HFFc6 (cell line): ENCODE results near the gene WWC1. TPM values are rescaled to one million over a fixed set of nuclear protein-coding genes. Genes with fewer than 3 reads are reported as not detected.

ENCODE experiments used
- DNase-seq: peaks from one replicate; pipeline ENCODE4 v3.0.0-alpha.2; 2018
- H3K27ac Mint-ChIP-seq: 2 replicates; pipeline ENCODE4 v1.8.0; 2020; ENCODE audit warnings: mild to moderate bottlenecking, mixed read lengths
- H3K27me3 Mint-ChIP-seq: 2 replicates; pipeline ENCODE4 v1.8.0; 2021; ENCODE audit warnings: mild to moderate bottlenecking, moderate library complexity, mixed read lengths; ENCODE audit not compliant: insufficient read depth
- H3K36me3 Mint-ChIP-seq: 2 replicates; pipeline ENCODE4 v1.8.0; 2021; ENCODE audit warnings: low read depth, mixed read lengths
- H3K4me1 Mint-ChIP-seq: 2 replicates; pipeline ENCODE4 v1.8.0; 2020; ENCODE audit warnings: low read depth, mixed read lengths
- H3K4me3 Mint-ChIP-seq: 2 replicates; pipeline ENCODE4 v1.8.0; 2020; ENCODE audit warnings: mild to moderate bottlenecking, moderate library complexity, mixed read lengths
- H3K9me3 Mint-ChIP-seq: 2 replicates; pipeline ENCODE4 v1.8.0; 2020; ENCODE audit warnings: mild to moderate bottlenecking, mixed read lengths
- total RNA-seq, 6 experiments: library from RNA; stranded (reverse); fragmentation: NEBNext Ultra II Directional; extraction: Animal tissue kit (Norgen Biotek cat#: 25700); gene quantifications; 2 replicates in 1 of 6; 3 replicates in 5 of 6; pipeline ENCODE4 v1.2.3, GENCODE V29; 2021
- TF ChIP-seq, protein P1 (sequence below): fragments of 200-600 bp; sonication (generic); IDR thresholded peaks from 2 replicates; pipeline ENCODE4 v1.5.0; 2021; ENCODE audit warnings: antibody characterized with exemption, mild to moderate bottlenecking

The WWC1 gene
- total RNA-seq, 6 experiments from 2014 or later, result 3.3 to 8.4 (median 7.2) TPM

DNA sequence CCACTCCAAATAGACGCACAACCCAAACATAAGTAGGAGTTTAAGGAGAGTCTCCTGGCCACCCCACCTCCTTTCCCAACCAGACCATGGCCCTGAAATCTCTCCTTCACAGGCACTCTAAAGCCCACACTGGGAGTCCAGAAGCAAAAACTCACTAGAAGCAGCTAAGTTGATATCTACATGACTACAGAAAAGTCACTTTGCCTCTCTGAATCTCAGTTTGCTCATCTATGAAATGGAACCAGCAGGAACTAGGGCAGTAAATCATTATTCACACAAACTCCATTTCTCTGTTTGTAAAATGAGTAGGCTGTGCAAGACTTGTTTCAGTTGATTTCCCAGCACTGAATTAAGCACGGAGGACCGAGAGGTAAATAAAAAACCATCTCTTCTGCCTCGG, 4.1 kb upstream of the WWC1 start:
- TF ChIP-seq, protein P1, sequence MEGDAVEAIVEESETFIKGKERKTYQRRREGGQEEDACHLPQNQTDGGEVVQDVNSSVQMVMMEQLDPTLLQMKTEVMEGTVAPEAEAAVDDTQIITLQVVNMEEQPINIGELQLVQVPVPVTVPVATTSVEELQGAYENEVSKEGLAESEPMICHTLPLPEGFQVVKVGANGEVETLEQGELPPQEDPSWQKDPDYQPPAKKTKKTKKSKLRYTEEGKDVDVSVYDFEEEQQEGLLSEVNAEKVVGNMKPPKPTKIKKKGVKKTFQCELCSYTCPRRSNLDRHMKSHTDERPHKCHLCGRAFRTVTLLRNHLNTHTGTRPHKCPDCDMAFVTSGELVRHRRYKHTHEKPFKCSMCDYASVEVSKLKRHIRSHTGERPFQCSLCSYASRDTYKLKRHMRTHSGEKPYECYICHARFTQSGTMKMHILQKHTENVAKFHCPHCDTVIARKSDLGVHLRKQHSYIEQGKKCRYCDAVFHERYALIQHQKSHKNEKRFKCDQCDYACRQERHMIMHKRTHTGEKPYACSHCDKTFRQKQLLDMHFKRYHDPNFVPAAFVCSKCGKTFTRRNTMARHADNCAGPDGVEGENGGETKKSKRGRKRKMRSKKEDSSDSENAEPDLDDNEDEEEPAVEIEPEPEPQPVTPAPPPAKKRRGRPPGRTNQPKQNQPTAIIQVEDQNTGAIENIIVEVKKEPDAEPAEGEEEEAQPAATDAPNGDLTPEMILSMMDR, result no peak
- Mint-ChIP-seq H3K36me3 (peaks cover 6% of the 10 kb centered on the region), H3K4me3 (no peak overlapping the region), H3K9me3 (peaks cover 18% of the 10 kb centered on the region), H3K27ac (no peak overlapping the region), H3K27me3 (peaks cover 14% of the 10 kb centered on the region), H3K4me1 (peaks cover 19% of the 10 kb centered on the region)
- DNase-seq, result no peak

DNA sequence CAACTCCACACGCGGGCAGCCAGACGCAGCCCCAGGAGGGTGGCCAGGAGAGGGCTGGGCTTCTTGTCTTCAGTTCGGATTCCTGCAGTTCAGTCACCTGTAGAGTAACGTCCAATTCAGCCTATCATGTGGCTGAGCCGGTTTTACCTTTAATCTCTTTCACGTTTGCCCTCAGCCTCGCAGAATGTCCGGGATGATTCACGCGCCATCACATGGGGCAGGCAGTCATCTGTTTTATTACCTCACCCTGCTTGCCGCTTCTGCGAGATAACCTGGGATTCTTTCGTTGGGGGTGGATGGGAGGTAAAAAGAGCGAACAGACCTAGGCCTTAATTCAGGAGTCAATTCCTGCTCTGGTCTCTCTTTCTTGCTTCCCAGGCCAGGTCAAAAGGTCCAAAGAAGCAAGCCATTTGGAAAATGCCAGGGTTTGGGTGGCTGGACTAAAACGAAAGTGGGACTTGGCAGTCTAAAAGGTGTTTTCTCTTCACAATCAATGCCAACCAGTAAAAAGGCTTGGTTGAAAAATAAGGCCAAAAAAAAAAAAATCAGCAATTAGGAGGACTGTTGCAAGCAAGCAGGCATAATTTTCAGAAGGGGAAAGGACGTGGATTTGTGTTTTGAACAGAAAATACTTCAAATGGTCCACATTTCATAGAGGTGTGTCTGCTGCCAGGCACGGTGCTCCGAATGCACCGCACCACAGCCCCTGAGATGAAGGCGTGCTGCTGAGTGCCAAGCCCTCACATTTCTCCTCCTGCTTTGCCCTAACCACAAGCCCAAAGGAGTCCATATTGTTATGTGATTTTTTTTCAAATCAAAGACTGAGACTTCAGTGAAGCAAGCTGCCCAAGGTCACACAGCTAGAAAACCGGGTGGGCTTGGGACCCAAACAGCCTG, 2.8 kb upstream of the WWC1 start:
- Mint-ChIP-seq H3K36me3 (peaks cover 6% of the 10 kb centered on the region), H3K4me1 (peaks cover 25% of the 10 kb centered on the region), H3K9me3 (peaks cover 18% of the 10 kb centered on the region), H3K27me3 (peaks cover 13% of the 10 kb centered on the region), H3K4me3 (no peak overlapping the region), H3K27ac (no peak overlapping the region)
- no peak for DNase-seq
- TF ChIP-seq, protein P1, result no peak

DNA sequence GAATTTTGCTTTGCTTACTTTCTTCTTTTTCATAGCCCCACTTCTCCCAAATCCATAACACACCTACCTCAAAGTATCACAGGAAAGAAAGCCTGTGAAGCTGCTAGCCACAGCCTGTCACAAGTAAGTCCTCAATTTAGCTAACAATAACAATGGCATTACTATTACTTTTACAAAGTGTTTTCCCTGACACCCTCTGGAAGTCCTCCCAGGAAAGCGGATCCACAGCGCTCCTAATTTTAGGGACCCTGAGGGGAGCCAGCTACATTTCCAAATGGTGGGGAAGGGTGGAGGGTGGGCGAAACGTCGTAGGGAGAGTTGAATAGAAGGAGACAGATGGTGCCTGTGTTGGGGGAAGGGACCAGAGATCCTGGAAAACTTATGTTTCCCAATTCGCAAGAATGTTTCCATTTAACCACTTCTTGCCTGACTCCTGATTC, 523 bp upstream of the WWC1 start:
- Mint-ChIP-seq H3K27me3 (peaks cover 2% of the 10 kb centered on the region; the same call in 1 of the 2 replicates), H3K27ac (no peak overlapping the region; the same call in 1 of the 2 replicates), H3K4me3 (peak overlapping the region; percentile 85), H3K9me3 (no peaks in the 10 kb centered on the region), H3K36me3 (no peaks in the 10 kb centered on the region), H3K4me1 (peaks cover 36% of the 10 kb centered on the region)
- TF ChIP-seq, protein P1, result no peak
- DNase-seq, result no peak

DNA sequence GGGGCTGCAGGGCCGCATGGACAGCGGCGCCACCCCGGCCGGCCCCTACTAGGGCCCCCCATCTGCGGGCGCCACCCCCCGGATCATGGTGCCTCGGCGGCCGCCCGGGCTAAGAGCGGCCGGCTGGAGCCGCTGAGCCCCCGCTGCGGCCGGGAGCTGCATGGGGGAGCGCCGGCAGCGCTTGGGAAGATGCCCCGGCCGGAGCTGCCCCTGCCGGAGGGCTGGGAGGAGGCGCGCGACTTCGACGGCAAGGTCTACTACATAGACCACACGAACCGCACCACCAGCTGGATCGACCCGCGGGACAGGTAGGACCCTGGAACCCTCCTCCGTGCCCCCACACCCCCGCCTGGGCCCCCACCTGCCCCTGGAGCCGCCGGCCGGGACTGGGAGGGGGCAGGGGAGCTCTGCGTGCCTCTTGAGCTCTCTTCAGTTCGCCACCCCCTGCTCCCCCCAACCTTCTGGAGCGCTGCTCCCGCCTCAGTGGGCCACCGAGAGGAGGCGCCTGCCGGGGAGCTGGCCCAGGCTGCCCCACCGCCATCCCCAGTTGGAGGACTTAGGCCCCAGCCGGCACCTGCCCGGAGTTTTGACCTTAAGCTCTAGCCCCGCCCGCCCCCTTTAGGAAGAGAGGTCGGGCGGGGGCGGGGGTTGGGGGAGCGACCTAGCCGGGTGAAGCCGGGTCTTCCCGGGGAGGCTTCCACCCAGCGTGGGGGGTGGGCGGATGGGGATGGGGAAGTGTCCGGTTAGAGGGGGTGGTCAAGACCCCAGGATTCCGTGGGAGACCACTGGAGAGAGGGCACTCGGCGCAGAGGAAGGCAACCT, 730 bp downstream of the WWC1 start:
- TF ChIP-seq, protein P1, result no peak; the same call in 1 of the 2 replicates
- H3K36me3 Mint-ChIP-seq, result no peaks in the 10 kb centered on the region
- no peak for DNase-seq
- no peaks in the 10 kb centered on the region for H3K9me3 Mint-ChIP-seq
- H3K27ac Mint-ChIP-seq, result no peak overlapping the region
- H3K4me3 Mint-ChIP-seq, result peak overlapping the region; percentile 76
- H3K27me3 Mint-ChIP-seq, result no peaks in the 10 kb centered on the region; the same call in 1 of the 2 replicates
- H3K4me1 Mint-ChIP-seq, result peaks cover 36% of the 10 kb centered on the region

DNA sequence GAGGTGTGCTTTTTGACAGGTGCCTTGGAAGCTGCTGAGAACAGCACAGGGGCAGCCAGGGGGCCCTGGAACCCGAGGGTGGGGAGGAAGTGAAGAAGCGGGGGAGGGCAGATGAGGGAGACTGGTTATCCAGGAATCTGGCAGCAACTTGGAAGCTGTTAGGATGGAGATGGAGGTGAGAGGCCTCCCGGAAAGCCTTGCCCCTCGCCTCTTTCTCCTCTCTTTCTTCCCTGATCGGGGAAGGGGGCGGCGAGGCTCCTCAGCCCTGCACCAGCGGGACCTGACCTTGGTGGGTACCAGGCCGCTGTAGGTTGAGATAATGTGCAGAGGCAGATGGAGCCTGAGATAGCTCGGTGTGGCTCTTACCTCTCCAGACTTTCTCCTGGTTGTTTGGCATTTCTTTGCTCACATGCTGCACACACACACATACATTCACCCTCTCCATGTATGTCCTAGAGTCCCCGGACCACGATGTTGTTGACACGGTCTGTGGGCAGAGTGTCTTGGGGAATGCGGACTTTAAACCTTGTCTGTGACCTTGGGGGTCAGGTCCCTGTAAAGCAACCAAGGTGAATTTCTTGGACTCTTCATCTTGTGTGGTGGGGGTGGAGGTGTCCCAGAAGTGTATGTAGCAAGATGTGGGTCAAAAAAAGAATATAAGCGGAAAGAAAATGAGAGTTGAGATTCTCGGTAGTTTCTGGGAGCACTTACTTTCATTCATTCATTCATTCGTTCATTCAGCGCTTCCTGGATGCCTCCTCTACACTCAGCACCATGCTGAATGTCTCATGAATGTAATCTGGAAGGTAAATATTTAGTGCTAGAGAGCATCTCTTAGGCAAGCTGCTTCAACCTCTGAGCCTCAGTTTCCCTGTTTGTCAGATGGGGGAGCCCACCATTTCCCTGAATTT, 1.6 kb downstream of the WWC1 start:
- no peak for DNase-seq
- Mint-ChIP-seq H3K9me3 (no peaks in the 10 kb centered on the region), H3K36me3 (no peaks in the 10 kb centered on the region), H3K4me3 (peak overlapping the region; percentile 76), H3K27me3 (no peaks in the 10 kb centered on the region; the same call in 1 of the 2 replicates), H3K27ac (no peak overlapping the region), H3K4me1 (peaks cover 36% of the 10 kb centered on the region)
- TF ChIP-seq, protein P1, result no peak
